Sigmoid colon (tissue), 7 donors: Measurements from ENCODE around the gene PAK3. TPM values are rescaled to one million over a fixed set of nuclear protein-coding genes. Genes with fewer than 3 reads are reported as not detected.

ENCODE experiments used
- DNase-seq: peaks from one replicate; pipeline ENCODE4 v3.0.0-alpha.2; 2019
- H3K27ac ChIP-seq, 4 donors: fragments of 200-600 bp; sonication (generic); one replicate each; pipeline ENCODE4 v1.5.1; 2016 to 2019; ENCODE audit warnings: mild to moderate bottlenecking in 1 of 4
- H3K27me3 ChIP-seq, 3 donors: fragments of 200-600 bp; sonication (generic); one replicate each; pipeline ENCODE4 v1.5.1; 2019; ENCODE audit warnings: mild to moderate bottlenecking in 1 of 3
- H3K36me3 ChIP-seq, 4 donors: fragments of 200-600 bp; sonication (generic); one replicate each; pipeline ENCODE4 v1.5.1; 2016 to 2019
- H3K4me1 ChIP-seq, 4 donors: fragments of 200-600 bp; sonication (generic); one replicate each; pipeline ENCODE4 v1.5.1; 2017 to 2019
- H3K4me3 ChIP-seq, 4 donors: fragments of 200-600 bp; sonication (generic); one replicate each; pipeline ENCODE4 v1.5.1; 2017 to 2019; ENCODE audit warnings: mild to moderate bottlenecking in 2 of 4, moderate library complexity in 1 of 4
- H3K9me3 ChIP-seq, 4 donors: fragments of 200-600 bp in 3 of 4; sonication (generic) in 3 of 4; one replicate each; pipeline versions ENCODE4 v1.5.1 to v1.6.1; 2013 to 2019
- EP300 ChIP-seq, 4 donors: sonication (generic); formaldehyde crosslinking; IDR thresholded peaks; one replicate each; pipeline ENCODE4 v1.6.1; 2017; ENCODE audit warnings: antibody characterized with exemption in 4 of 4
- POLR2A ChIP-seq, 2 donors: fragments of 450-650 bp; IDR thresholded peaks; one replicate each; pipeline ENCODE4 v1.6.1; 2016; ENCODE audit warnings: antibody characterized with exemption in 2 of 2, mild to moderate bottlenecking in 2 of 2, moderate library complexity in 2 of 2
- POLR2AphosphoS5 ChIP-seq, 4 donors: sonication (generic); formaldehyde crosslinking; IDR thresholded peaks; one replicate each; pipeline ENCODE4 v1.6.1; 2017; ENCODE audit warnings: antibody characterized with exemption in 4 of 4
- WGBS, 2 donors: extraction: QIAGEN DNeasy Blood & Tissue Kit; methylation state at CpG; one replicate each; pipeline ENCODE4 v1.1.7; 2013; 5-methylcytosine and 5-hydroxymethylcytosine counted together
- intact Hi-C: fragments of 100-400 bp; cut with DNase I; formaldehyde crosslinking; loops from one replicate; pipeline ENCODE4 v1.15.1; 2023
- polyA plus RNA-seq, 3 donors: library from polyadenylated mRNA; stranded (reverse); fragments of 200-250 nt; gene quantifications; one replicate each; pipeline ENCODE4 v1.2.3, GENCODE V29; 2013
- total RNA-seq, 4 donors: library from RNA; depleted of rRNA; stranded (reverse); fragments of >200 nt; gene quantifications; one replicate each; pipeline ENCODE4 v1.1.0, GENCODE V29; 2016
- TF ChIP-seq, protein P1 (sequence below), 4 experiments: fragments of 450-650 bp in 3 of 4; fragments of 200-600 bp in 1 of 4; IDR thresholded peaks; one replicate each; pipeline ENCODE4 v1.5.1; 2016 to 2019; ENCODE audit warnings: antibody characterized with exemption in 4 of 4, mild to moderate bottlenecking in 3 of 4, moderate library complexity in 2 of 4
- donor health status: healthy with polysubstance abuse.
- donor health status: Bipolar disorder and iron deficiency.
- donor health status: healthy.

The PAK3 gene
- total and polyA plus RNA-seq, 7 donors = under 0.01 to 1.5 (median 1.2) TPM; not detected in 1

DNA sequence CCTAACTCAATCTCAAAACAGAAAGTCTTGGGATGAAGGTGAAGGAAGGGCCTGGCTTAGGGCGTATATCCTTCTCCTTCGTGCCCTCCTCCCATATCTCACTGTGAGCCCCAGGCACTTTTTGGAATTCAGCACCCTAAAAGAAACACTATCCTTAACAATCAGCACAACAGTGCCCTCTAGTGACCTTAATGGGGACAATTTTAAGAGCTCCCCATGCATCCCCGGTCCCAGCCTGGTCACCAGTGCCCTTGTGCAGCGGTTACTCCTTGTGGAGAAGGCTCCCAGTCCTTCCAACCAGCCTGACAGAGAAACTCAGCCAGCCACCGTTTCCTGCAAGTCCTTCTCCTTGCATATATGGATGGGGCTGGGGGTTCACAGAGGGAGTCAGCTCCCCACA is 4.2 kb downstream of the PAK3 start:
- Histone ChIP-seq H3K4me3 (no peak overlapping the region), H3K27ac (no peak overlapping the region), H3K4me1 (peaks cover 0 to 21% (median 12%) of the 10 kb centered on the region in 4 donors), H3K27me3 (peaks cover 0 to 3% (median 0%) of the 10 kb centered on the region in 3 donors), H3K9me3 (no peaks in the 10 kb centered on the region), H3K36me3 (no peaks in the 10 kb centered on the region)
- intact Hi-C loops = no loop called here
- no peak for DNase-seq
- no peak for TF ChIP-seq POLR2AphosphoS5 (IDR thresholded peaks at IDR 0.05)
- no peak for TF ChIP-seq POLR2A (IDR thresholded peaks at IDR 0.05)
- TF ChIP-seq EP300 (IDR thresholded peaks at IDR 0.05) = no peak
- TF ChIP-seq, protein P1, sequence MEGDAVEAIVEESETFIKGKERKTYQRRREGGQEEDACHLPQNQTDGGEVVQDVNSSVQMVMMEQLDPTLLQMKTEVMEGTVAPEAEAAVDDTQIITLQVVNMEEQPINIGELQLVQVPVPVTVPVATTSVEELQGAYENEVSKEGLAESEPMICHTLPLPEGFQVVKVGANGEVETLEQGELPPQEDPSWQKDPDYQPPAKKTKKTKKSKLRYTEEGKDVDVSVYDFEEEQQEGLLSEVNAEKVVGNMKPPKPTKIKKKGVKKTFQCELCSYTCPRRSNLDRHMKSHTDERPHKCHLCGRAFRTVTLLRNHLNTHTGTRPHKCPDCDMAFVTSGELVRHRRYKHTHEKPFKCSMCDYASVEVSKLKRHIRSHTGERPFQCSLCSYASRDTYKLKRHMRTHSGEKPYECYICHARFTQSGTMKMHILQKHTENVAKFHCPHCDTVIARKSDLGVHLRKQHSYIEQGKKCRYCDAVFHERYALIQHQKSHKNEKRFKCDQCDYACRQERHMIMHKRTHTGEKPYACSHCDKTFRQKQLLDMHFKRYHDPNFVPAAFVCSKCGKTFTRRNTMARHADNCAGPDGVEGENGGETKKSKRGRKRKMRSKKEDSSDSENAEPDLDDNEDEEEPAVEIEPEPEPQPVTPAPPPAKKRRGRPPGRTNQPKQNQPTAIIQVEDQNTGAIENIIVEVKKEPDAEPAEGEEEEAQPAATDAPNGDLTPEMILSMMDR (IDR thresholded peaks at IDR 0.05) = no peak
- 13 to 23% methylated on average over 5 of the region's 5 CpGs for WGBS, 2 donors

DNA sequence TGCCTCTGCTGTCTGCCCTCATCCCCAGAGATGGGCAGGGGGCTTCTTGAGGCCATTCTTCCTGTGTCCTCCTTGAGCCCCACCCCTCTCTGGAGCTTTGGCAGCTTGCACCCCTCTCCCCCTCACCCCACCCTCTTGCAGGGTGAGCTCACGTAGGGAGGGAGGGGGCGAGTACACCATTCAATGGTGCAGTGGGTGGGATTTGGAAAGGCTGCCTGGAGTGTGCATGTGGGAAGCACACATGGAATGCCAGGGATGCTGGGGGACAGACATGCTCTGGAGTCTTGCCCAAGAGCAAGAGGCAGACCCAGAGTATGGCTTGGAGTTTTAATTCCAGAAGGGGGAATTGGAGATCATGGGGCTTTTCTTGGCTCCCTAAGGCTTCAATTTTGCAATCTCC is 5.6 kb downstream of the PAK3 start:
- no peak for TF ChIP-seq EP300 (IDR thresholded peaks at IDR 0.05)
- no peak for TF ChIP-seq POLR2AphosphoS5 (IDR thresholded peaks at IDR 0.05)
- TF ChIP-seq, protein P1 (IDR thresholded peaks at IDR 0.05) = no peak
- no peak for TF ChIP-seq POLR2A (IDR thresholded peaks at IDR 0.05)
- no peak for DNase-seq
- intact Hi-C loops = no loop called here
- Histone ChIP-seq H3K36me3 (no peaks in the 10 kb centered on the region), H3K27me3 (peaks cover 0 to 3% (median 0%) of the 10 kb centered on the region in 3 donors), H3K27ac (peak overlapping the region in 1 of 4 donors; percentile 57), H3K4me3 (no peak overlapping the region), H3K4me1 (peaks cover 0 to 21% (median 12%) of the 10 kb centered on the region in 4 donors), H3K9me3 (no peaks in the 10 kb centered on the region)
- WGBS, 2 donors = 70 to 74% methylated on average over 2 of the region's 2 CpGs

DNA sequence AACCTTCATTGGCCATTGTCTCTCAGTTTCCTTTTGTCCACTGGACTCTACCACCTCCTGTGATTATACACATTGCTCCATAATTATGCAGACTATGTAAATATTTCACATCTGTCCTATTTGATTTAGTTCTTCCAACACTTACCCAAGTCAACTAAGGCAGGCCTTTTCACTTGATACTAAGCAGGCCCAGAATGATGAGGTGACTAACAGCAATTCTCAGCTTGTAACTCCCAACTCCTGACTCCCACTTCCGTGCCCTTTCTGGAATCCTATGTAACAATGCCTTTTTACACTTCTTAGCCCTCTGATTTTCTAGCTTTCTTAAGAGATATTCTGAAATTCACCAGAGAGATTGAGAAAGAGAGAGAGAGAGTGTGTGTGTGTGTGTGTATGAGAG is 6.6 kb downstream of the PAK3 start:
- peaks cover 0 to 3% (median 0%) of the 10 kb centered on the region in 3 donors for H3K27me3 ChIP-seq
- H3K4me1 ChIP-seq = peaks cover 0 to 21% (median 12%) of the 10 kb centered on the region in 4 donors
- TF ChIP-seq EP300 (IDR thresholded peaks at IDR 0.05) = no peak
- TF ChIP-seq POLR2AphosphoS5 (IDR thresholded peaks at IDR 0.05) = peak; percentile 25 to 83 (median 64)
- TF ChIP-seq POLR2A (IDR thresholded peaks at IDR 0.05) = no peak
- TF ChIP-seq, protein P1 (IDR thresholded peaks at IDR 0.05) = no peak
- WGBS, 2 donors = 83 to 88% methylated on average over 1 of the region's 1 CpG
- H3K4me3 ChIP-seq = no peak overlapping the region
- H3K27ac ChIP-seq = peak overlapping the region in 3 of 4 donors; percentile 39 to 57 (median 48)
- H3K9me3 ChIP-seq = no peaks in the 10 kb centered on the region
- no peak for DNase-seq
- intact Hi-C loops = no loop called here
- no peaks in the 10 kb centered on the region for H3K36me3 ChIP-seq

GRCh38 chrX:111103246-111103645 is 7.3 kb downstream of the PAK3 start:
- Histone ChIP-seq H3K4me3 (no peak overlapping the region), H3K4me1 (peaks cover 0 to 21% (median 12%) of the 10 kb centered on the region in 4 donors), H3K27ac (peak overlapping the region in 3 of 4 donors; percentile 39 to 57 (median 48)), H3K9me3 (no peaks in the 10 kb centered on the region), H3K27me3 (peaks cover 0 to 3% (median 0%) of the 10 kb centered on the region in 3 donors), H3K36me3 (no peaks in the 10 kb centered on the region)
- TF ChIP-seq POLR2AphosphoS5 (IDR thresholded peaks at IDR 0.05) = peak in 1 of 4 donors; percentile 15
- no peak for TF ChIP-seq EP300 (IDR thresholded peaks at IDR 0.05)
- TF ChIP-seq, protein P1 (IDR thresholded peaks at IDR 0.05) = no peak
- no peak for TF ChIP-seq POLR2A (IDR thresholded peaks at IDR 0.05)
- no peak for DNase-seq
- 83 to 89% methylated on average over 6 of the region's 6 CpGs for WGBS, 2 donors
- intact Hi-C loops = no loop called here
